Peyer's patch (tissue), 4 donors: Measurements from ENCODE around the gene LAMA1. TPM values are rescaled to one million over a fixed set of nuclear protein-coding genes. Genes with fewer than 3 reads are reported as not detected.

Experiments
- DNase-seq, 3 donors: peaks; one replicate each; pipeline ENCODE4 v3.0.0-alpha.2; 2017 to 2019
- H3K27ac ChIP-seq, 4 donors: fragments of 200-600 bp; sonication (generic); one replicate each; pipeline ENCODE4 v1.5.1; 2016 to 2019
- H3K27me3 ChIP-seq, 2 donors: fragments of 200-600 bp; sonication (generic); one replicate each; pipeline ENCODE4 v1.5.1; 2019
- H3K36me3 ChIP-seq, 3 donors: fragments of 200-600 bp; sonication (generic); one replicate each; pipeline ENCODE4 v1.5.1; 2016 to 2019
- H3K4me1 ChIP-seq, 4 donors: fragments of 200-600 bp; sonication (generic); one replicate each; pipeline ENCODE4 v1.5.1; 2016 to 2019
- H3K4me3 ChIP-seq, 4 donors: fragments of 200-600 bp; sonication (generic); 1 replicate in 3 of 4; 2 replicates in 1 of 4; pipeline ENCODE4 v1.5.1; 2016 to 2019; ENCODE audit warnings: mild to moderate bottlenecking in 1 of 4
- H3K9me3 ChIP-seq, 4 donors: fragments of 200-600 bp; sonication (generic); one replicate each; pipeline ENCODE4 v1.5.1; 2016 to 2019; ENCODE audit warnings: mild to moderate bottlenecking in 1 of 4
- POLR2A ChIP-seq, 2 donors: fragments of 450-650 bp; IDR thresholded peaks; one replicate each; pipeline ENCODE4 v1.5.1; 2017; ENCODE audit warnings: antibody characterized with exemption in 2 of 2, mild to moderate bottlenecking in 2 of 2, moderate library complexity in 2 of 2
- total RNA-seq, 4 donors: library from RNA; depleted of rRNA; stranded (reverse); fragments of >200 nt; gene quantifications; one replicate each; pipeline ENCODE4 v1.1.0, GENCODE V29; 2016
- TF ChIP-seq, protein P1 (sequence below), 6 experiments: fragments of 450-650 bp in 4 of 6; fragments of 200-600 bp in 2 of 6; sonication (generic) in 1 of 6; IDR thresholded peaks; one replicate each; pipeline ENCODE4 v1.5.1; 2017 to 2019; ENCODE audit warnings: antibody characterized with exemption in 6 of 6, mild to moderate bottlenecking in 3 of 6, moderate library complexity in 1 of 6

LAMA1 gene
- total RNA-seq, 4 donors from 2014 or later = 1.8 to 3.5 (median 2.2) TPM; not detected in 1

DNA sequence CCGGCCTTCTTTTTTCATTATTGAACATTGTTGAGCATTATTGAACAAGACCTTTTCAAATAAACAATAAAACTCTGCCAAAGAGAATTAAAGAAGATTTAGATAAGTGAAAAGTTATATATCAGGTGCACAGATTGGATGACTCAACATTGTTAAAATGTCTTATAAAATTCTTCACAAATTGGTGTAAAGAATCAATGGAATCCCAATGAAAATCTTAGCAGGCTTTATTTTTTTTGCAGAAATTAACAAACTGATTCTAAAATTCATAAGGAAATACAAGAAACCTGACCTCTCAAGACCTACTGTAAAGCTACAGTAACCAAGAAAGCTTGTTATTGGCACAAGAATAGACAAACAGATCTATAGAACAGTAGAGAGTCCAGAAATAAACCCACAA, 70.3 kb downstream of the LAMA1 start:
- TF ChIP-seq, protein P1, sequence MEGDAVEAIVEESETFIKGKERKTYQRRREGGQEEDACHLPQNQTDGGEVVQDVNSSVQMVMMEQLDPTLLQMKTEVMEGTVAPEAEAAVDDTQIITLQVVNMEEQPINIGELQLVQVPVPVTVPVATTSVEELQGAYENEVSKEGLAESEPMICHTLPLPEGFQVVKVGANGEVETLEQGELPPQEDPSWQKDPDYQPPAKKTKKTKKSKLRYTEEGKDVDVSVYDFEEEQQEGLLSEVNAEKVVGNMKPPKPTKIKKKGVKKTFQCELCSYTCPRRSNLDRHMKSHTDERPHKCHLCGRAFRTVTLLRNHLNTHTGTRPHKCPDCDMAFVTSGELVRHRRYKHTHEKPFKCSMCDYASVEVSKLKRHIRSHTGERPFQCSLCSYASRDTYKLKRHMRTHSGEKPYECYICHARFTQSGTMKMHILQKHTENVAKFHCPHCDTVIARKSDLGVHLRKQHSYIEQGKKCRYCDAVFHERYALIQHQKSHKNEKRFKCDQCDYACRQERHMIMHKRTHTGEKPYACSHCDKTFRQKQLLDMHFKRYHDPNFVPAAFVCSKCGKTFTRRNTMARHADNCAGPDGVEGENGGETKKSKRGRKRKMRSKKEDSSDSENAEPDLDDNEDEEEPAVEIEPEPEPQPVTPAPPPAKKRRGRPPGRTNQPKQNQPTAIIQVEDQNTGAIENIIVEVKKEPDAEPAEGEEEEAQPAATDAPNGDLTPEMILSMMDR (IDR thresholded peaks at IDR 0.05) = no peak
- TF ChIP-seq POLR2A (IDR thresholded peaks at IDR 0.05) = no peak
- no peak for DNase-seq
- Histone ChIP-seq H3K4me1 (no peaks in the 10 kb centered on the region), H3K27me3 (no peaks in the 10 kb centered on the region), H3K9me3 (no peaks in the 10 kb centered on the region), H3K36me3 (no peaks in the 10 kb centered on the region), H3K27ac (no peak overlapping the region), H3K4me3 (no peak overlapping the region)

GRCh38 chr18:7038330-7038851, 79.2 kb downstream of the LAMA1 start:
- no peak for TF ChIP-seq POLR2A (IDR thresholded peaks at IDR 0.05)
- TF ChIP-seq, protein P1 (IDR thresholded peaks at IDR 0.05) = peak in 4 of 6 experiments; percentile 29 to 57 (median 48)
- Histone ChIP-seq H3K4me1 (no peaks in the 10 kb centered on the region), H3K27ac (peak overlapping the region in 2 of 4 donors; percentile 14 to 17), H3K36me3 (no peaks in the 10 kb centered on the region), H3K4me3 (no peak overlapping the region), H3K27me3 (no peaks in the 10 kb centered on the region), H3K9me3 (no peaks in the 10 kb centered on the region)
- DNase-seq = peak; percentile 20 to 76 (median 56)

GRCh38 chr18:7037470-7037869, 80.1 kb downstream of the LAMA1 start:
- Histone ChIP-seq H3K4me3 (no peak overlapping the region), H3K27me3 (no peaks in the 10 kb centered on the region), H3K36me3 (no peaks in the 10 kb centered on the region), H3K4me1 (no peaks in the 10 kb centered on the region), H3K9me3 (no peaks in the 10 kb centered on the region), H3K27ac (no peak overlapping the region)
- TF ChIP-seq, protein P1 (IDR thresholded peaks at IDR 0.05) = no peak
- TF ChIP-seq POLR2A (IDR thresholded peaks at IDR 0.05) = no peak
- DNase-seq = no peak

DNA sequence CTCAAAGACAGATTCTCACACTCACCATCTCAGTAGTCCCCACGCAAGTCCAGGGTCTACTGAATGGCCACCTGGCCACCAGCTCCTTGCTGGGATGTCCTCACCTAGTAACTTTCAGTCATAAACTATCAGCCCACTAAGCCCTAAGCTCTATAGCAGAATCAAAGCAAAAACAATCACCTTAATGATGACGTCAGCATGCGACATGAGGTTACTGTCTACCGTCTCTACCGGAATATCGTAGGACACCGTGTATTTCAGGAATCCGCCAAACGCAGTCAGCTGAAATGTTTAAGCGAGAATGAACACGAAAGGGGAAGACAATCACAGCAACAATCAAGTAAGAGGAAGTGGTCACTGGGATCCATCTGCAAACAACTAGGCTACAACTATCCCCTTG, 81.8 kb downstream of the LAMA1 start:
- TF ChIP-seq POLR2A (IDR thresholded peaks at IDR 0.05) = no peak
- TF ChIP-seq, protein P1 (IDR thresholded peaks at IDR 0.05) = no peak
- Histone ChIP-seq H3K4me1 (no peaks in the 10 kb centered on the region), H3K9me3 (no peaks in the 10 kb centered on the region), H3K27me3 (no peaks in the 10 kb centered on the region), H3K27ac (no peak overlapping the region), H3K4me3 (no peak overlapping the region), H3K36me3 (no peaks in the 10 kb centered on the region)
- DNase-seq = no peak

DNA sequence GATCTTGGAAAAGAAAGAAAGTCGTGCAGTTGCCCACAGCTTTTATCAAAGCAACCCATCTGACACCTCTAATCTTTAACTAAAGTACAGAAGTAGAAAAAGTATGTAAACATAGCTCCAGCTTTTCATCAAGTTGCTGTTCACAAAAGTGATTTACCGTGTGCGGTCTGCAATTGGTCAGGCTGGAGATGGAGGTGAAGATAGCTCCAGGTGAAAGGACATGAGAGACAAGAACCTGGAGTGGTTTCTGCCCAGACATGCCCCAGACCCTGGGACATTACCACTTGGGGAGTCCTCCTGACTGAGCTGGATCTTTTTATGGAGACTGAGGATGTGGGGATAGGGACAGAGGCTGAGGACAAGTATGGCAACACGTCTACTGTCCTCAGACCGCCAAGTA, 82.7 kb downstream of the LAMA1 start:
- H3K27ac ChIP-seq = no peak overlapping the region
- no peaks in the 10 kb centered on the region for H3K9me3 ChIP-seq
- no peak overlapping the region for H3K4me3 ChIP-seq
- TF ChIP-seq, protein P1 (IDR thresholded peaks at IDR 0.05) = no peak
- TF ChIP-seq POLR2A (IDR thresholded peaks at IDR 0.05) = no peak
- H3K27me3 ChIP-seq = no peaks in the 10 kb centered on the region
- no peaks in the 10 kb centered on the region for H3K36me3 ChIP-seq
- H3K4me1 ChIP-seq = no peaks in the 10 kb centered on the region
- no peak for DNase-seq

DNA sequence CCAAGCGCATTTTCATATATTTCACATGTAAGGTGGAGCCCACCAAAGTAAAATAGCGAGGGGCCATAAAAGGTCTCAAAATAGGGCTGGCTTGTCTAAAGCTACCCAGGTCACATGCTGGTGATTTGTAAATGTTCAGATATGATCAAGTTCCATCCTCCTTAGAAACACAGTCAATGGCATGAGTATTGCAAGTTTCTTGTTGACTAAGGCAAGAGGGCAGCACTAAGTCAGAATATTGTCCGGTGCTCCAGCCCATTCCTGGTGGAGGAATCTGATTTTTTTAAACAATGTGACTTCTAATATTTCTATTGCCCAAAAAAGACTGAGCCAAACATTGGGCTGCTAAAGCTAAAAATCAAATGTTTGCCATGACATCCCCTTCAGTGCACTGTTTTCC, 85.1 kb downstream of the LAMA1 start:
- no peak for DNase-seq
- no peaks in the 10 kb centered on the region for H3K27me3 ChIP-seq
- H3K4me3 ChIP-seq = no peak overlapping the region
- H3K4me1 ChIP-seq = no peaks in the 10 kb centered on the region
- H3K36me3 ChIP-seq = no peaks in the 10 kb centered on the region
- H3K27ac ChIP-seq = no peak overlapping the region
- H3K9me3 ChIP-seq = no peaks in the 10 kb centered on the region
- TF ChIP-seq POLR2A (IDR thresholded peaks at IDR 0.05) = no peak
- TF ChIP-seq, protein P1 (IDR thresholded peaks at IDR 0.05) = no peak
